ENCODE results near the gene IRF2BPL.
A peak's percentile ranks its signal among the peaks of the same experiment; 100 is the strongest.

Gene IRF2BPL

DNA sequence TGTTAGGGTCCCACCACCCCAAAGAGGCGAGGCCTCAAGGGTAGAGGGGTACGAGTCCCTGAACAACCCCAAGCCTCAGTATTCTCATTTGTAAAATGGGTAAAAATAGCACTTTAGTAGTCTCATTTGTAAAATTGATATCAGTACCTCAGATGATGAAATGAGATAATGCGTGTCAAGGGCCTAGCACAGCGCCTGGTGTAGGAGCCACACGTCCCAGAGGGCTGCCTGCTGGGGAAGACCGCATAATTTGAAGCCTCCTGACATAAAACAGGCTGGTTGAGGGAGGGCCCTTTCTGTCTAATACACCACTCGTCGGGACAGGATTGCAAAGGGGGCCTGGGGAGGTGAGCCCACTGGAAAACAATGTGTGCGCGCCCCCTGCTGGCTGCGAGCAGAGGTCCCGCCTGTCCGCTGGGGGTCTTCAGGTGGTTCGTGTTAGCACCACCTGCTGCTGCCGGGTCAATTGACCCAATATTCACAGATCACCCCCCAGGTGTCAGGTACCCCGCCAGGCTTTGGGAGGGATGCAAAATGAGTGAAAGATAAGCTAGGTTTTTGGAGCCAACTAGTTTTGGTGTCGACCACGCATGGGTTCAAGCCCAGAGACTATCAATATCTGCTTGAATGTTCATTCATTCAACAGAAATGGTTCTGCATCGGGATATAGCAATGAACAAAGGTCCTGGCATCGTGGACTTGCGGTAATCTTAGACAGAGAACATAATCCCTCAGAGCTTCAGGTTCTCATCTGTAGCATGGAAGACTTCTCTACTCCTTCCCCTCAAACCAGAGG lies 24.7 kb upstream of the IRF2BPL start:
- DNase-seq = peak; percentile 53 to 75 (median 70)

DNA sequence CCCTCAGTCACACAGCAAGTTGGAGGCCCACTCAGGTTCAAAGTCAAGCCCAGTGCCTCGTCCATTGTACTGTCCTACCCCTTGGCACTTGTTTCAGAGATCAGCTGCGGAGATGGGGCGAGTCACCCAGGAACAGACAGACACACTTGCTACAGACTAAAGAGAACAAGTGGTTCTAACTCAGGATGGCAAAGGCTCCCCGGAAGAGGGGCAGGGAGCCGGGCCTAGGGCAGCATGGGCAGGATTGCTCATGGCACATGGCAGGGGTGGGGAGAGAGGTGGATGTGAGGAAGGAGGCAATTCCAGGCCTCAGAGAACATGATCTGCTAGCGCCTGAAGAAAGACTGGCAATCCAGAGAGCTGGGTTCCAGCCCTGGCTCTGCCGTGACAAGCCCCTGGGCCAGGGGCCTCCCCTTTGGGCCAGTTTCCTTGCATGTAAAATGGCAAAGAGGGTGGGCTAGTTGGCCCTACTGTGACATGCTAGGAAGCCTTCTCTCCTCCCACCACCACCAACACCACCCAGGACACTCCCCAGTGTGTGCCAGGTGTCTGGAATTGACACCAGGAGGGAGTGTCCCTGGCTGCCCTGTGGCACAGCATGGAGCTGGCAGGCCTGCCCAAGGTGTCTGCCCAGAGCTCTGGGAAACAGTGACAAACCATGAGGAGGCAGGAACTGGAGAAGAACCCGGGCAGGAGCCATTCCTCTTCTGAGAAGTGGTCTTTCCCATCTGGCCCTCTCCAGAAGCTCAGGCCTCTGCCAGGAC lies 24.0 kb upstream of the IRF2BPL start:
- no peak for DNase-seq

GRCh38 chr14:77051116-77051515 lies 22.6 kb upstream of the IRF2BPL start:
- no peak for DNase-seq

- peak in 1 of 5 experiments; percentile 51 for DNase-seq
Measured at GRCh38 chr14:77046721-77047120, 18.2 kb upstream of the IRF2BPL start.

DNA sequence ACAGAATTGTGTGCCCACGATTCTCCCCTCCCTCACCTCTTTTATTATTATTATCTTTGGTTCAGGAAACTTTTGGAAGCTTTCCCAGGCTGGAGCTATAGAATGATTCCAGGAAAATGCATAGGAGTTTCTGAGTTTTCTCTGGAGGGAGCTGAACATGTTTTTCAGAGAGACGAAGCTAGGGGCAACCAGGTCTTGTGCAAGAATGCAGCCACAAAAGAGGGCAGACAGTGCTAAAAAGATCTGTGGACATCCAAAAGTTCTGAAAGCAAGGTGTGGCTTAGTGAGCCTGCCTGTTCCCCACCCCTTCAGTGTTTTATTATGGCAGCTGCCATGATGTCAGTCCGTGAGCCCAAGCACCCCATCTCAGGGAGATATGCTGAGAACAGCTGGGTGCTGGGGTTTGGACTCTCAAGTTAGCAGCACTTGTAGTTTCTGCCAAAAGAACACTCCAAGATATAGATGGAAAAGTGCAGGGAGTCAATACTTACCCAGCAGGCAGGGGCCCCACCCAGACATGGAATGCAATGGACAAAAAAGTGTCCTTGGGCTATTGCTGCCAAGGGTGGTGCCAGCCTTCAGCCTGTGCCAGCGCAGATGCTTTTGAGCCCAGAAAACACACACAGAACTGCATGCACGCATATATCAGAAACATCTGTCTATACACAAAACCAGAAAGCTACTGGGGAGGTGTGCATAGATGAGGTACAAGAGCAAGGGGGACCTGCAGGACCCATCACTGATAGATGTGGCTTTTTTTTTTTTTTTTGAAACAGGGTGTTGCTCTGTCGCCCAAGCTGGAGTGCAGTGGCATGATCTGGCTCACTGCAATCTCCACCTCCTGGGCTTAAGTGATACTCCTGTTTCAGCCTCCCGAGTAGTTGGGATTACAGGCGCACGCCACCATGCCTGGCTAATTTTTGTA lies 17.0 kb upstream of the IRF2BPL start:
- no peak for DNase-seq

DNA sequence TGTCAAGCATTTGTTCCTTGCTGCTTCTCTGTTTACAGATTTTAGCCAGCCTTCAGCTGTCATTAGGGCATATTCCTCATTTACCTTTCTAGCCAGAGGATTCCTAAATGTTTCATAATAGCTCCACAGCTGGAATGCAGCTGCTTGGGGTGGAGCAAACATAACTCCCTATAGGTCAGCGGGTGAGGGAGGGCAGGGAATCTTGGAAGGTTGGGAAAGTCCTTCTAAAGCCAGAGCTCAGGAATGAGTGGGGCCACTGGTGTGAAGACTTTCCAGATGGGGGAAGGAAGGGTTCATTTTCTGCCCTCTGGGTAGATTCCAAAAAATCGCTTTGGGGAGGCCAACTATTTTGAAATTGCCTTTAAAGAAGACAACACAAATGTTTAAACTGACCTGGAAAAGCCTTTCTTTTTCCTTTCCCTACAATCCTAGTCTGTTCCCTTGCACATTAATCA lies 16.3 kb upstream of the IRF2BPL start:
- DNase-seq = no peak

DNA sequence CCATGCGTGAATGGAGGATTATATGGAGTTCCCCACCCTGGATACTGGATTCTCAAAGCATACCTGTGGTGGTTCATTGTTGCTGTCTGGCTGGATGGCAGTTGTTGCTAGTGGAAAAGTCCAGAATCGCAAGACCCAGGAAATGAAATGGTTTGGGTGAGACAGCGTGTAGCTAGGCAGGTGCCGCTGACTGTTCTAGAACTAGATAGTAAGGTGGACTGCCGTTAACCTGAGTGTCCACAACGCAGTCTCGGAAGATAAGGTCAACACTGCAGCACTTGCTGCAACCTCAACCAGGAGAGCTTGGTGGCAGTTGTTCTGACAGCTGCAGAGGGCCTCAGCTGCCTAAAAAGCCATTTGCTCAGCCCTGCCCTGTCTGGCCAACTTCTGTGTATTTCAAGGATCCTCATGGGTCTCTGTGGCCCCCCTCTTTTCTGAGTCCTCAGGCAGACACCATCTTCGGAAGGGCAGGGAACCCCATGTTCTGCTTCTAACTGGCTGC lies 15.5 kb upstream of the IRF2BPL start:
- DNase-seq = no peak

DNA sequence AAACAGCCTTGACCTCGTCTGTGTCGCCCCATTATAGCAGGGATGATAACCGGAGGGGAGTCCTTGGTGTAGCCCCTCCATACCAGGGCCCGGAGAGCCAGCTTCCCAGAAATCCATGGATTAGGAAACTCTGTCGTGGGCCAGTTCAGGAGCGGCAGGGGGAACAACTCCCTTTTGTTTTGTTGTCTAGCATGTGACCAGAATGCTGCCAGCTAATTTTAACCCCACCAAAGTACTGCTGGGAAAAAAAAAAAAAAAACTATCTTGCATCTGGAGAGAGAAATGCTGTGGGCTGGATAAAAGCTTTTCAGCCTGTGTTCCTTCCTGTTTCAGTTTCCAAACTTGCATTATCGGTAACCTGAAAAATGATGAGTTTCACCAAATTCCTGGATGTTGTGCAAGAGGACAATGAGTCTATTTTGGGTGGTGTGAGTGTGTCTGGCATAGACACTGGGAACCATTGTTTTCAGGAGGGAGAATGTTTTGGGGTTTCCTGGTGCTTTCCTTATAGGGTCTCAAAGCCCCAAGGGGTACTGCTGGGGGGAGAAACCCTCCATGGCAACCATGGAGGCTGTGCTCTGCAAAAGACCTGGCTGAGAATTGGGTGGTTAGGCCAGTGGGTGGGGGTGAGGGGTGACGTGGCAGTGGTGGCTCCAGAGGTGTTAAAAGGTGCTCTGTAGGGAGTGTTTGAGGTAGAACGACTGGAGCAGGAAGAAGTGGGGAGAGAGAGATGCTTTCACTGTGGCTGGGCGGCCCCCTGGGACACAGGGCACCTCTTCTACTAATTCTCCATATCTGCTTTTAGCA lies 14.9 kb upstream of the IRF2BPL start:
- peak in 3 of 5 experiments; percentile 37 to 74 (median 70) for DNase-seq

DNA sequence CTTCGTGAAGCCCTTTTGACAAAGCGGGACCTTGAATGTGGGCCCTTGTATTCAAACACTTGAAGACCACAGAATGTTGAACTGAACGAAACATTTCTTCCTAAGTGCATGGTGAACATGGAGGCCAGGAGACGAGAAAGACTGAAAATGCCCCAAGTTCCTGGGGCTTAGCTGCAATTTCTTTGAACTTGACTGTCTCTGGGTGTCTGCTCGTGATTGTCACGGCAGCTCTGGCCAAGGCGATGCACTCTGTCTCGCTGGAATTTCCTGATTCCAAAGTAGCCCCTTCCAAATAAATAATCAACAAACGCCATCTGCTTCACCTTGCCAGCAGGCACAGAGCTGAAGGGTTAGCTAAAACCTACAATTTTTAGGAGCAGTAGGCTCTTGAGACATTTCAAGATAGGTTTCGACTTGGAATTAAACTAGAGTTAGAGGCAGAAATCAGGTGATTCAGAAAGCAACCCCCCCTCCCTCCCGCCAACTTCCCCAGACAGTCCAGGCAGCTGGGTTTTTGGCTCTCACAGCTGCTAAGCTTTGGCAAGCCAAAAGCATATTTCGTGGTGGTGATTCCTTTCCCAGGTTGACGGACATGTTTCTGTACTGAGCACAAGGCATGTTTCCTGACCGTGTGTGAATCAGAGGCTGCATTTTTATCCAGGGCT lies 13.5 kb upstream of the IRF2BPL start:
- DNase-seq = no peak

DNA sequence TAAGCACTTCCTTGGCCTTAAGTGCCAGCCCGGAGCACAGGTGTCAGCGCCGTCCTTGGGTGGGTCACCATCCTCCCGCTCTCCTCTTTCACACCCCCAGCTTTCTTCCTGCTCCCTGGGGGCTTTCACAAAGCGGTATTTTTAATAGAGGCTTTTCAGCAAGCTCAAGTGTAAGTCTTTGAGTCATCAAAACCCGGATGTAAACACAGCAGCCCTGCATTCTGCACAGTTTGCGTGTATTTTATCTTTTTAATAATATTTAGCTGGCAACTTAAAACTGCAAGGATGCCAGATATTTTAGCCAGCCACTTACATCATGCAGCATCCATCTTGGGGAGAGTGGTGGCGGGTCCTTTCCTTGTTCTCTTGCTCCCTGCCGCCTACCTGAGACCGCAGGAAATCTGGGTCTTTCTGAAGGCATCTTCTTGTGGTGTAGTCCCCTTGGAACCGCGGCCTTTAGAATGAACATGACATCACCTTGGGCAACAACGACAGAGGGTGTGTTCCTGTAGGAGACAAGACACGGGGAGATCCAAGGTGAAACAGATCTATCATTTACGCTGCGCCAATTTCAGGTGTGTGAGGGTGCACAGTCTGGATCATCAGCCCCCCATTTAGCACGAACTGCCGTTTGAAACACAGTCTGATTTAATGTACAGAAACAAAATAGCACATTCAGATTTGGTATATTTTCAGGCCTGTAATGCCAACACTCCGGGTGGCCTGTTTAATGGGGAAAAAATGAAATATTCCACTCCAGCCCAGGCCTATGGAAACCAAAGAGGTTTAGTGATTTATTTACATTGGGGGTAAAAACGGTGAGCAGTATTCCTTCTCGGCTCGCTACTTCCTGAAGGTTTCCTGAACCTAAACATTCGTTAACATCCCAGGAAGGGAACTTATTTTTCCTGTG lies 12.5 kb upstream of the IRF2BPL start:
- peak in 2 of 5 experiments; percentile 41 to 78 for DNase-seq

DNA sequence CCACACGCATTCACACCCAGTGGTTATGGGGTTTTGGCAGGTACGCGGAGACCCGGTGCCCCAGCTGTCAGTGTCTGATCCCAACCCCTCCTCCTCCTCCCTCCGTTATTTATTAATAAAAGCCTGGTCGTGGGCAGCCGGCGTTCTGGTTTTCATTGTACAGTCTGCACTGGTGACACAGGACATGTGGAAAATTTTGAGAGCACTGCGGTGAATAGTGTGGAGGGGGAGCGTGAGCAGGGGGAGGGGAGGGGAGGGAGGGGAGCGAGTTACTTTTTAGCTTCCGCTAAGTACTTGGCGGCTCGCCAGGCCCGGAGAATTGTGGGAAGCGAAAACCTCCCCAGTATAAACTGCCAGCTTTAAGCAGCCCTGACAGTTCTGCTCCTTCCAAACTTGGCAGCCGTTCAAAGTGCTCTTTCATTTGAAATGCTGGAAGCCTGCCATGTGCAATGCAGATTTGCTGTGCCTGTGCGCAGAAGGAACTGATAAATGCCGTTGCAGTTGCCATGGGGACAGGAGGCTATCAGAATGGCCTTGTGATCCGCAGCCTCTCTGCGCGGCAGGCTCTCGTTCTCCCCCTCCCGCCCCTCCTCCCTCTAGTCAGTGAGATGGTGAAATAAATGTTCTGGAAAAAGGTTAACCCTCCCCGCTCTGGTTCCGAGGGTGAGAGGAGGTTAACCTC lies 11.7 kb upstream of the IRF2BPL start:
- peak; percentile 87 to 96 (median 95) for DNase-seq

DNA sequence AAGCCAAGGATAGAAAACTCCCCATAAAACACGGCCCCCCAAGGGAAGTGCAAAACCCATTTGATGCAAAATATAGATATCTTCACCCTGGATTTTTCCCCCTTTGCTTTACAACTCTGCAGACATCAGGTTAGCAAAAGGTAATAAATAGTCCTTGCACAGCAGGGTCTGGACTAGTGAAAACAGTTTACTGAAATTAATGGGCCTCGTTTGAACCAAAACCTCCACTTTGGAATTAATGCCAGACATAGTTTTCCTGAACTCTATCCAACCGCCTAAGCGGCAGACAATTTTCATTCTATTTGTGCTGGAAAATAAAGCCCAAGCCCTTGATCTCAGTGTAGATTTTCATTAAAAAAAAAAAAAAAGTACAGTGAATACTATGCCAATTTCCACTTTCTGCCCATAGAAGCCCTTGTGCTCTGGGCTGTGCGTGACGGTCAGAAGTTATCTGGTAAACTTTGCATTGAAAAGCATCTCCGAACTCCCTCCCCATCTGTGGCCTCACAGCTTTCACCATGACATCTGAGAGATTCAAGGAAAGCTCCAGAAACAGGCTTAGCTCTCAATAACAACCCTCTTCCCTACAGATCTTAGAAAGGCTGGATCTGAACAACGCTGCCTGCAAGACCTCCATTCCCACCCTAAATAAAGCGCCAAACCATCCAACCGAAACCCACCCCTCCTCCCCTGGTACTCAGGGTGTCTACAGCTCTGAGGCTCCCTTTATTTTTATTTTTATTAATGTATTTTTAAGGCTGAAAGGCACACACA lies 11.0 kb upstream of the IRF2BPL start:
- DNase-seq = no peak

DNA sequence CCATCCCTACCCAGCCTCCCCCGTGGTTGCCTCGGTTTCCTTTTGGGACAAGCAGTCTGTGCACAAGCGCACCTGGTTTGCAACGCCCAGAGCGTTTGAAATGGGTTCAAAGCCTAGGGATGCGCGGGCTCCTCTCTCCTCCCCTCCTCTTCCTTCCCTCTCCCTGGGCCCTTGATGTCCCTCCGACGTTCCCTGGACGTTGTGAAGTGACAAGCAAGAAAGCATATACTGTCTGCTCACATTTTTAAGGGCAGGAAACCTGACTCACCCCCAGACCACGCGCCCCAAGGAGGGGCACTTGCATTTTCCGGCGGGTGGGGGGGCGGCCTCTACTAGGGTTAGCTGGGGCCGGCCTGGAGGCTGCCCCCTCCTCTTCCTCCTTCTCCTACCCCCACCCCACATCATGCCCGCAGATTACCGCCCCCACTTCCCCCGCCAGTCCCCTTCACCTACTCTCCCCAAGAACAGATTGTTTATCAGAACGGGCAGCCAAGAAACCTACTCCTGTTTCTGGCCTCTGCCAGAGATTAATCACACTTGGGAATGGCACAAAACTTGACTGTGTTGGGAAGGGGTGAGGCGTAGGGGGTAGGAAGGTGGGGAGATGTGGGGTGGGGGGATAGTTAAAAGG lies 9.5 kb upstream of the IRF2BPL start:
- peak in 3 of 5 experiments; percentile 24 to 48 (median 26) for DNase-seq

DNA sequence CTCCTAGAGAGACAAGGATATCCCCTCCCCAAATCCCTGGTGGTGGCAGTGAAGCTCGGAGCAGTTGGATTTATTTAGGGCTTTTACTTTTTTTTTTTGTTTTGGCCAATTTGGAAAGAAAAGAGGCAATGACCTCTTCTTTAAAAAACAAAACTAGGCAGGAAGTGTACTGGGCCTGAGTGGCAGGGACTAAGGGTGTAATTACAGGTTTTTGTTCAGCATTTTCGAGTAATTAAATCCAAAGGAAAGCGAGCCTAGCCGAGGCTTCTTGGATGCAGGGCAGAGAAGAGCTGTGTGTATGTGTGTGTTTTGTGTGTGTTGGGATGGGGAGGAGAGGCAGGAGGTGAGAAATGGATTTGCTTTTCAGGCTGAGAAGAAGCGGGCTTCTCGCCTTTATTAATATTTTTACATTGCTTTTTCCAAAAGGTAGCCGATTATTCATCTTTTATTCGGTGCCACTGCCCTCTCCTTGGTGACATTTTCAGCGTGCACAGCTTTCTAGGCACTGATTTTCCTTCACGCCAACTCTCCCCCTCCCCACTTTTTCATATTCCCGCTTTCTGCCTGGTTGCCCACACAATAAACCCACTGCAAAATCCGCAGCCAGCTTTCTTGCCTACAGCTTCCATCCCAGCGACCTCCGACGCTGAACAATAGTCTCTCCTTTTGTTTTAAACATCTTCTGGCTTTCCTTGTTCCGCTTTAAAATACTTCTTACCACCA lies 8.9 kb upstream of the IRF2BPL start:
- no peak for DNase-seq

DNA sequence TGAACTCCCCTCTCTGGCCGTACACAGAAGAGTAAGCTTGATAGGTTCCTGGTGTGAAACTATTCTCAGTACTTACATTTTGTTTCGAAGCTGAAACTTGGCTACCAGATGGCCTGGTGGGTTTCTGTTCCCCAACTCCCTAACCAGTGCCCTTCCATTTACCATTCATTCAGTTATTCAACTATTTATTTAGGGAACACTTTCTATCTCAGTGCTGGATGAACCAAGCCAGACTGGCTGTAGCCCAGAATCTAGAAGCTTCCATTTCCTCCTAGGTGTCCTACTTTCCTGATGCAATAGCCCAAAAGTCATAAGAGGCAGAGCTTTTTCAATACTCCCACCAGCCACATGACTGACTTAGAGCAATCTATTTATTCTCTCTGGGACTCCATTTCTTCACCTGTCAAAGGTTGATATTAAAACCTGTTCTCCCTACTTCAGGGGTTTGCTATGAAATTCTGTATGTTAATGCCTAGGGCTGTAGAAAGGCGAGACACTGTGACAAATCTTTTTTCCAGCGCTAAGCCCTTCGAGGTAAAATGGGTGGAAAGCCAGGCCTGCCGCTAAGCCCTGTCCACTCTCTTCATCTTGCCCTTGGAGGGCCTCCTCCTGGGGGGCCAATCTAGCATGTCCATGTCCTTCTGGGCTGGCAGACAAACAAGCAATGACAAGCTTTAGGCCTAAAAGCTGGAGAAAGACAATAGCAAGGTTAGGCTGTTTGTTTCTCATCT lies 8.1 kb upstream of the IRF2BPL start:
- no peak for DNase-seq

- DNase-seq = no peak
Measured at GRCh38 chr14:77035267-77035666, 6.8 kb upstream of the IRF2BPL start.
